ENCODE results near the gene PMPCA.

DNA sequence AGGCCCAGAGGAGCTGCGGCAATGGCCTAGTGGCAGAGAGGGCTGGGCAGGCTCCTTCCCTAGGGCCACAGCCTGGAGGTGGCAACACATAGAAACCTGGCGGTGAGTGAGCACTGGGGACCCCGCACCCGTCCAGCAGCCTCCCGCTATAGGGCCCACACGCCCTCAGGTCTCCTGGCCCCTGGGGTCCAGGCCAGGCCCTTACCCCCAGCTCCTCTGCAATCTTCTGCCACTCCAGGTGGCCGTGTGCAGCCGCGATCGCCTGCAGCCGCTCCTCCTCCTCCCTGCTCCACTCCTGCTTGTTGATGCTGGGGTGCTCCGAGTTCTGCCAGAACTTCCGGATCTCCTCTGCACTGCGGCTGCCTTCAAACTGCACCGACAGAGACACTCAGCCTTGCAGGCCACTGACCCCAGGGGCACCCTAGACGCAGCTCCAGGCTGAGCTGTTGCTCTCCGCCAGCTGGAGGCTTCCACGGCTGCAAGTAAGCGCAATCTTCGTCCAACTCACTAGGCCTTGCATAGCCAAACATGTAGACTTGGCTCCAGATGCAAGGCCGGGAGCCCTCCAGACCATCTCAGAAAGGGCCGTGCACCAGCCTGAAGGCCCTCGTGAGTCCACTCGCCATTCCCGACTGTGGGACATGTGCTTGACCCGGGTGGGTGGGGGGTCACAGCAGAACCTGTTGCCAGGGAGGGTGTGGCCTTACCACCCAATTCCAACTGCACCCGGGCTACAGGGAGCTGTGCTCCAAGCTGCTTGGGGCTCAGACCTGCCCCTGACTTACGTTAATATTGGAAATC, 18.5 kb upstream of the PMPCA start:
- TF ChIP-seq FOXM1 (IDR thresholded peaks at IDR 0.05; ENCODE audit: borderline replicate concordance) (no peak), ZNF384 (IDR thresholded peaks at IDR 0.05) (no peak), NFRKB (IDR thresholded peaks at IDR 0.05) (no peak), FOXA1 (IDR thresholded peaks at IDR 0.05) (no peak), LEF1 (IDR thresholded peaks at IDR 0.05; ENCODE audit: borderline replicate concordance) (no peak), FOXK2 (IDR thresholded peaks at IDR 0.05) (no peak), ELF4 (IDR thresholded peaks at IDR 0.05) (no peak), SUZ12 (IDR thresholded peaks at IDR 0.05) (no peak), TARDBP (IDR thresholded peaks at IDR 0.05) (no peak), SP1 (IDR thresholded peaks at IDR 0.05) (no peak), HDGF (IDR thresholded peaks at IDR 0.05; ENCODE audit: borderline replicate concordance) (no peak), PKNOX1 (IDR thresholded peaks at IDR 0.05) (no peak), L3MBTL2 (conservative IDR thresholded peaks at IDR 0.05) (no peak)

Data from HEK293T (cell line).